Activated naive CD4-positive, alpha-beta T cell (primary cell): ENCODE results near the gene PIH1D2.
"Not testable (repeated sequence)": the region's sequence is repeated elsewhere in the genome, so short reads cannot be mapped to it uniquely, and the experiment has no call there.

ENCODE experiments used
- DNase-seq, 4 experiments: peaks; one replicate each; lab custom pipeline; 2025; lab: John Stamatoyannopoulos, UW

The PIH1D2 gene

GRCh38 chr11:112057170-112057569 is 16.6 kb downstream of the PIH1D2 start:
- DNase-seq: no peak

GRCh38 chr11:112051768-112052167 is 22.0 kb downstream of the PIH1D2 start:
- DNase-seq: no peak

GRCh38 chr11:112050721-112051120 is 23.1 kb downstream of the PIH1D2 start:
- DNase-seq: no peak

GRCh38 chr11:112049777-112050176 is 24.0 kb downstream of the PIH1D2 start:
- DNase-seq: no peak

GRCh38 chr11:112048256-112048655 is 25.6 kb downstream of the PIH1D2 start:
- DNase-seq: not testable (repeated sequence)

GRCh38 chr11:112046647-112047046 is 27.2 kb downstream of the PIH1D2 start:
- DNase-seq: not testable (repeated sequence)

GRCh38 chr11:112044961-112045360 is 28.9 kb downstream of the PIH1D2 start:
- no peak for DNase-seq

GRCh38 chr11:112042961-112043304 is 30.9 kb downstream of the PIH1D2 start:
- no peak for DNase-seq

- DNase-seq: no peak
Measured at GRCh38 chr11:112042161-112042960, 31.5 kb downstream of the PIH1D2 start.

GRCh38 chr11:112037527-112037926 is 36.3 kb downstream of the PIH1D2 start:
- no peak for DNase-seq

- DNase-seq: no peak
Measured at GRCh38 chr11:112033902-112034301, 39.9 kb downstream of the PIH1D2 start.

GRCh38 chr11:112029460-112029859 is 44.4 kb downstream of the PIH1D2 start:
- no peak for DNase-seq

- DNase-seq: not testable (repeated sequence)
Measured at GRCh38 chr11:112026784-112027410, 46.9 kb downstream of the PIH1D2 start.

GRCh38 chr11:112025707-112026106 is 48.1 kb downstream of the PIH1D2 start:
- no peak for DNase-seq

- DNase-seq: peak; percentile 46 to 68 (median 58)
Measured at GRCh38 chr11:112024773-112025678, 48.8 kb downstream of the PIH1D2 start, which contains the start of gene DLAT. Gene DLAT (plus strand): TSS chr11:112025408. CDS start chr11:112025473, 65 bp downstream.

GRCh38 chr11:112024178-112024772 is 49.5 kb downstream of the PIH1D2 start:
- no peak for DNase-seq

- DNase-seq: no peak
Measured at GRCh38 chr11:112023104-112023503, 50.7 kb downstream of the PIH1D2 start.

- DNase-seq: no peak
Measured at GRCh38 chr11:112019066-112019465, 54.8 kb downstream of the PIH1D2 start.
